ENCODE results near the gene TEX53. TPM values are rescaled to one million over a fixed set of nuclear protein-coding genes. Genes with fewer than 3 reads are reported as not detected.

The TEX53 gene
- total RNA-seq, 1 donor from 2014 or later: not detected

- TF ChIP-seq CTCF (IDR thresholded peaks at IDR 0.05) (peak; percentile 29 to 69 (median 62)), POLR2A (IDR thresholded peaks at IDR 0.05) (no peak)
- Histone ChIP-seq H3K27ac (no peak overlapping the region), H3K9me3 (no peaks in the 10 kb centered on the region), H3K4me1 (no peaks in the 10 kb centered on the region), H3K36me3 (no peaks in the 10 kb centered on the region), H3K27me3 (no peaks in the 10 kb centered on the region), H3K4me3 (no peak overlapping the region)
- DNase-seq (ENCODE audit: extremely low spot score in 2 of 2): peak; percentile 79
- intact Hi-C loops (cut with DNase I): no loop called here
Measured at GRCh38 chr9:114662081-114662989, 4.7 kb upstream of the TEX53 start.

- intact Hi-C loops (cut with DNase I): no loop called here
- no peaks in the 10 kb centered on the region for H3K9me3 ChIP-seq
- TF ChIP-seq POLR2AphosphoS5 (IDR thresholded peaks at IDR 0.05; ENCODE audit: insufficient read depth in 1 of 2, low read depth in 1 of 2): no peak
- TF ChIP-seq POLR2A (IDR thresholded peaks at IDR 0.05): no peak
- TF ChIP-seq CTCF (IDR thresholded peaks at IDR 0.05): no peak
- no peak overlapping the region for H3K4me3 ChIP-seq
- H3K27me3 ChIP-seq: no peaks in the 10 kb centered on the region
- H3K27ac ChIP-seq: no peak overlapping the region
- H3K36me3 ChIP-seq: no peaks in the 10 kb centered on the region
- peaks cover 8% of the 10 kb centered on the region for H3K4me1 ChIP-seq
- DNase-seq (ENCODE audit: extremely low spot score in 2 of 2): peak in 1 of 2 donors; percentile 40
Measured at GRCh38 chr9:114656301-114656700, 1.3 kb downstream of the TEX53 start.

GRCh38 chr9:114655689-114656088 lies 1.9 kb downstream of the TEX53 start:
- Histone ChIP-seq H3K27me3 (no peaks in the 10 kb centered on the region), H3K27ac (no peak overlapping the region), H3K9me3 (no peaks in the 10 kb centered on the region), H3K4me3 (no peak overlapping the region), H3K4me1 (peaks cover 8% of the 10 kb centered on the region), H3K36me3 (no peaks in the 10 kb centered on the region)
- TF ChIP-seq POLR2AphosphoS5 (IDR thresholded peaks at IDR 0.05; ENCODE audit: insufficient read depth in 1 of 2, low read depth in 1 of 2) (no peak), CTCF (IDR thresholded peaks at IDR 0.05) (no peak), POLR2A (IDR thresholded peaks at IDR 0.05) (no peak)
- DNase-seq (ENCODE audit: extremely low spot score in 2 of 2): peak in 1 of 2 donors; percentile 34
- intact Hi-C loops (cut with DNase I): no loop called here

GRCh38 chr9:114653556-114654159 lies 3.9 kb downstream of the TEX53 start:
- H3K27me3 ChIP-seq: no peaks in the 10 kb centered on the region
- peaks cover 8% of the 10 kb centered on the region for H3K4me1 ChIP-seq
- intact Hi-C loops (cut with DNase I): loop anchor here (5.0 kb wide), 1 partner anchor 246 kb away; no protein-coding TSS in a partner anchor
- no peak for TF ChIP-seq POLR2A (IDR thresholded peaks at IDR 0.05)
- TF ChIP-seq CTCF (IDR thresholded peaks at IDR 0.05): peak; percentile 80 to 89 (median 88)
- H3K36me3 ChIP-seq: no peaks in the 10 kb centered on the region
- DNase-seq (ENCODE audit: extremely low spot score in 2 of 2): peak in 1 of 2 donors; percentile 82
- no peaks in the 10 kb centered on the region for H3K9me3 ChIP-seq
- H3K4me3 ChIP-seq: no peak overlapping the region
- peak overlapping the region; percentile 37 for H3K27ac ChIP-seq

All from vagina (tissue), 2 donors.